Thyroid gland (tissue), 4 donors: ENCODE measurements around the gene PKNOX2.

Source experiments
- CTCF ChIP-seq, 6 experiments: fragments of 200-600 bp in 3 of 6; fragments of 450-650 bp in 3 of 6; sonication (generic) in 3 of 6; IDR thresholded peaks; one replicate each; pipeline ENCODE4 v1.5.1; 2016 to 2019; ENCODE audit warnings: antibody characterized with exemption in 6 of 6, mild to moderate bottlenecking in 2 of 6, inconsistent platforms in 1 of 6, moderate library complexity in 1 of 6
- POLR2A ChIP-seq, 2 donors: fragments of 450-650 bp; IDR thresholded peaks; one replicate each; pipeline ENCODE4 v1.6.1; 2017; ENCODE audit warnings: antibody characterized with exemption in 2 of 2, mild to moderate bottlenecking in 2 of 2, moderate library complexity in 1 of 2

DNA sequence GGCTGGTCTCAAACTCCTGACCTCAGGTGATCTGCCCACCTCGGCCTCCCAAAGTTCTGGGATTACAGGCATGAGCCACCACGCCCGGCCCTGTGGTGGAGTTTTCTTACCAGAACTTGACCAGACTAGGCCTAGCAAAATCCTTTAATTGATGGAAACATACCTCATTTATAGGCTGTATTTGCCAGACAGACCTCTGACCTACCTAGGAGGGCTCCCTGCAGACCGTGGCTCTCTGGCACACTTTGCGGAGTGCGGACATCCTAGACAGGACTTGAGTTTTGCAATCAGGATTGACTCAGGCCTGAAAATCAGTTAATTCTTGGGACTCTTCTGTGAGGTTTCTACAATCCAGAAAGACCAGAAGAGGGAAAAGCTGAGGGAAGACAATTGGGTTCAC is 278.4 kb downstream of the PKNOX2 start:
- TF ChIP-seq POLR2A (IDR thresholded peaks at IDR 0.05) (no peak), CTCF (IDR thresholded peaks at IDR 0.05) (no peak)
